LNCaP clone FGC (cell line): ENCODE results near the gene STAU1.
"Not testable (repeated sequence)": the region's sequence is repeated elsewhere in the genome, so short reads cannot be mapped to it uniquely, and the experiment has no call there.

Experiments
- DNase-seq: peaks from one replicate; pipeline ENCODE4 v3.0.0-alpha.2; 2011; ENCODE audit warnings: low read depth
- H3K4me3 ChIP-seq: 2 replicates; pipeline ENCODE4 v1.5.1; 2011; ENCODE audit warnings: mild to moderate bottlenecking, low read depth, low read length, control low read depth
- TF ChIP-seq, protein P1 (sequence below): IDR thresholded peaks from 2 replicates; pipeline ENCODE4 v1.5.1; 2012; ENCODE audit warnings: mild to moderate bottlenecking; ENCODE audit not compliant: control insufficient read depth, insufficient read depth; ENCODE audit errors: extremely low read depth

Gene STAU1

DNA sequence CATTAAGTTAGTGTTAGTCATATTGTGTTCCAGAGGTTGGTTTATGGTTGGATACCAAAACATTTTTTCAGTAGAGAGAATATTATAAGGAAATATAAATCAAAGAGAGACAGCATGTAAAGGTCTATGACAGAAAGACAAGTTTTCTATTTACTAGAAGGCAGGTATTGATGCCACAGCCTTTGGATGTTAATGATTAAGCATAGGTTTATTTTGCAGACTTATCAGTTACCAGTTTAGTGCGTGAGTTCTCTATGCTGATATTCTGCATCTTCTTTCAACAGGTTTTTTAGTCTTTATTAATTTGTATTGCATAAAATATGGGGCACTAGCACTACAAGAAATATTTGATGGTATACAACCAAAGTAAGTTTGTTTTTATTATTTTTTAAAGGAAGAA lies 96.4 kb downstream of the STAU1 start:
- no peak overlapping the region for H3K4me3 ChIP-seq
- DNase-seq = no peak
- TF ChIP-seq, protein P1, sequence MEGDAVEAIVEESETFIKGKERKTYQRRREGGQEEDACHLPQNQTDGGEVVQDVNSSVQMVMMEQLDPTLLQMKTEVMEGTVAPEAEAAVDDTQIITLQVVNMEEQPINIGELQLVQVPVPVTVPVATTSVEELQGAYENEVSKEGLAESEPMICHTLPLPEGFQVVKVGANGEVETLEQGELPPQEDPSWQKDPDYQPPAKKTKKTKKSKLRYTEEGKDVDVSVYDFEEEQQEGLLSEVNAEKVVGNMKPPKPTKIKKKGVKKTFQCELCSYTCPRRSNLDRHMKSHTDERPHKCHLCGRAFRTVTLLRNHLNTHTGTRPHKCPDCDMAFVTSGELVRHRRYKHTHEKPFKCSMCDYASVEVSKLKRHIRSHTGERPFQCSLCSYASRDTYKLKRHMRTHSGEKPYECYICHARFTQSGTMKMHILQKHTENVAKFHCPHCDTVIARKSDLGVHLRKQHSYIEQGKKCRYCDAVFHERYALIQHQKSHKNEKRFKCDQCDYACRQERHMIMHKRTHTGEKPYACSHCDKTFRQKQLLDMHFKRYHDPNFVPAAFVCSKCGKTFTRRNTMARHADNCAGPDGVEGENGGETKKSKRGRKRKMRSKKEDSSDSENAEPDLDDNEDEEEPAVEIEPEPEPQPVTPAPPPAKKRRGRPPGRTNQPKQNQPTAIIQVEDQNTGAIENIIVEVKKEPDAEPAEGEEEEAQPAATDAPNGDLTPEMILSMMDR = no peak

DNA sequence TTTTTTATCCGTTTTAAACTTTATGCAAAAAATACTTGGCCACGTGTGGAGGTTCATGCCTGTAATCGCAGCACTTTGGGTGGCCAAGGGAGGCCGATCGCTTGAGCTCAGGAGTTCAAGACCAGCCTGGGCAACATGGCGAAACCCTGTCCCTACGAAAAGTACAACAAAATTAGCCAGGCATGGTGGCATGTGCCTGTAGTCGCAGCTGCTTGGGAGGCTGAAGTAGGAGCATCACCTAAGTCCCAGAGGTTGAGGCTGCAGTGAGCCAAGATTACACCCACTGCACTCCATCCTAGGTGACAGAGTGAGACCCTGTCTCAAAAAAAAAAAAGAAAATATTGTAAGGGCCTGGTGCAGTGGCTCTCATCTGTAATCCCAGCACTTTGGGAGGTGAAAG lies 97.0 kb downstream of the STAU1 start:
- H3K4me3 ChIP-seq = no peak overlapping the region
- TF ChIP-seq, protein P1 = no peak
- DNase-seq = no peak

DNA sequence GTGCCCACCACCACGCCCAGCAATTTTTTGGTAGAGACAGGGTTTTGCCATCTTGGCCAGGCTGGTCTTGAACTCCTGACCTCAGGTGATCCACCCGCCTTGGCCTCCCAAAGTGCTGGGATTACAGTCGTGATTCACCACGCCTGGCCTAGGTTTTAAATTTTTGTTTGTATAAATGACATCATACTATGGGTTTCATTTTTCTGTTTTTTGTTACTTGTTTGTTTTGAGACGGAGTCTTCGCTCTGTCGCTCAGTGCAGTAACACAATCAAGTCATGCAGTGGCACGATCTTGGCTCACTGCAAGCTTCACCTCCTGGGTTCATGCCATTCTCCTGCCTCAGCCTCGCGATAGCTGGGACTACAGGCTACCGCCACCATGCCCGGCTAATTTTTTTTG lies 105.8 kb downstream of the STAU1 start:
- not testable (repeated sequence) for H3K4me3 ChIP-seq, DNase-seq

DNA sequence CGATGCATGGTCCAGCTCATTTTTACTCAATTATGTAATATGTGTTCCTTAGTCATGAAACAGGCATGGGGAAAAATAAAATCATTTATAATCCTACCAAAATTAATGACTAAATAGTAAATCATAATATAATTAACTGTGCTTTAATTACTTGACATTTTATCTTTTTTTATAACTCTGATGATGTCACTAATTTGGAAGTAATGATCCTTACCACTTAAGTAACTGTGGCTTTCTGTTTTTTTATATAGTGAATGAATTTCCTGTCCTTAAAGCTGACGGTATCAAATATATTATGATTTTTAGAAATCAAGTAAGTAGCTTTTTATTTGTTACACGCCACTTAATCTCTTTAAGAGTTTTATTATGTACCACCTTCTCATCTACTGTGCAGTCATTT lies 109.8 kb downstream of the STAU1 start:
- H3K4me3 ChIP-seq = no peak overlapping the region
- no peak for DNase-seq
- TF ChIP-seq, protein P1 = no peak

DNA sequence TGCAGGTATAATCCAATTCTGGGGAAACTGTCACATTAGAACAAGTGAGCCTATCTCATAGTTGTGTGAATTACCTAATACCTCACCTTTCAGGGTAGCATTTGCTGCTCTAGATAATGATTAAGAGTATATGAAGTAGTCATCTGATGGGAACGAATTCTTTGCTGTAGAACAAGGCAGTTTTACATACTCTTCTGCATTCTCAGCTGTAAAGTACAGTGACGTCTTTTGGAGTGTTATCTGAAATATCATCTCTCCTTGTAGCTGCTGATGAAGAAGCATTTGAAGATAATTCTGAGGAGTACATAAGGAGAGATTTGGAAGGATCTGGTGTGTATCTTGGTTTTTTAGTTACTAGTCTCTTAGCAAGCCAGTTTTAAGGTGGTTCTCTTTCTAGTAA lies 113.6 kb downstream of the STAU1 start:
- no peak for DNase-seq
- TF ChIP-seq, protein P1 = no peak
- H3K4me3 ChIP-seq = no peak overlapping the region
